ENCODE results near the gene IFI35.

DNA sequence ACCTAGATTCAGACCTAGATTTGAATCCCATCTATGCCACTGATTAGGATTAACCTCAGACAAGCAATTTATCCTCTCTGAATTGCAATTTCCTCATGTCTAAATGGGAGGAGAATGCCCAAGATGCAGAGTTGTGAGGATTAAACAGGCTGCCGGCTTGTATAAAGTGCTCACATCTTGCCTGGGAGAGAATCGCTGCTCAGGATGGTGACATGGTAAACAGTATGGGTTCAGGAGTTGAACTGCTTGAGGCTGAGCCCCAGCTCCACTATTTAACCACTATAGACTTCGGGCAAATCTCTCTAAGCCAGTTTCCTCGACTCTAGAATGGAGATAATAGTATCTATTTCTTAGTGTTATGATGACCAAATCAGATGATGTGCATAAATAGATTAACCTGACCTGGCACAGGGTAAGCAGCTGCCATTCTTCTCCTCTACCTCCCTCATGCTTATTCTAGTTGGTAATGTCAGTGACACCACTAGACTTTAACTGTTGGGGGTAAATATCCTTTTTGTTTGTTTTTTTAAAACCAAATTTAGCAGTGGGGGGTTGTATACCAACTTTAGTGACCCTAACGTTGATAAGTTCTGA lies 9.1 kb upstream of the IFI35 start:
- TF ChIP-seq, protein P1, sequence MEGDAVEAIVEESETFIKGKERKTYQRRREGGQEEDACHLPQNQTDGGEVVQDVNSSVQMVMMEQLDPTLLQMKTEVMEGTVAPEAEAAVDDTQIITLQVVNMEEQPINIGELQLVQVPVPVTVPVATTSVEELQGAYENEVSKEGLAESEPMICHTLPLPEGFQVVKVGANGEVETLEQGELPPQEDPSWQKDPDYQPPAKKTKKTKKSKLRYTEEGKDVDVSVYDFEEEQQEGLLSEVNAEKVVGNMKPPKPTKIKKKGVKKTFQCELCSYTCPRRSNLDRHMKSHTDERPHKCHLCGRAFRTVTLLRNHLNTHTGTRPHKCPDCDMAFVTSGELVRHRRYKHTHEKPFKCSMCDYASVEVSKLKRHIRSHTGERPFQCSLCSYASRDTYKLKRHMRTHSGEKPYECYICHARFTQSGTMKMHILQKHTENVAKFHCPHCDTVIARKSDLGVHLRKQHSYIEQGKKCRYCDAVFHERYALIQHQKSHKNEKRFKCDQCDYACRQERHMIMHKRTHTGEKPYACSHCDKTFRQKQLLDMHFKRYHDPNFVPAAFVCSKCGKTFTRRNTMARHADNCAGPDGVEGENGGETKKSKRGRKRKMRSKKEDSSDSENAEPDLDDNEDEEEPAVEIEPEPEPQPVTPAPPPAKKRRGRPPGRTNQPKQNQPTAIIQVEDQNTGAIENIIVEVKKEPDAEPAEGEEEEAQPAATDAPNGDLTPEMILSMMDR (conservative IDR thresholded peaks at IDR 0.05): no peak
- no peak for TF ChIP-seq ZFX (IDR thresholded peaks at IDR 0.05)

All from C4-2B (cell line).